ENCODE data around the gene PPM1B.
"Not testable (repeated sequence)": the region's sequence is repeated elsewhere in the genome, so short reads cannot be mapped to it uniquely, and the experiment has no call there.

The PPM1B gene

GRCh38 chr2:44207102-44207501 is 38.4 kb downstream of the PPM1B start:
- no peak for TF ChIP-seq SPI1 (IDR thresholded peaks at IDR 0.05; ENCODE audit: low read depth, low read length)
- no peak for TF ChIP-seq POLR2A (IDR thresholded peaks at IDR 0.05; ENCODE audit: low read depth, low read length)
- TF ChIP-seq PAX5 (IDR thresholded peaks at IDR 0.05; ENCODE audit: insufficient read depth, low read length, severe bottlenecking): no peak
- no peak for TF ChIP-seq POLR2AphosphoS5 (IDR thresholded peaks at IDR 0.05; ENCODE audit: low read depth, low read length)
- no peak for TF ChIP-seq TAF1 (IDR thresholded peaks at IDR 0.05; ENCODE audit: low read depth, low read length)
- no peak for TF ChIP-seq POU2F2 (IDR thresholded peaks at IDR 0.05; ENCODE audit: low read depth, low read length)
- DNase-seq (ENCODE audit: insufficient read length, low spot score) (no peak), FAIRE-seq (no peak)

DNA sequence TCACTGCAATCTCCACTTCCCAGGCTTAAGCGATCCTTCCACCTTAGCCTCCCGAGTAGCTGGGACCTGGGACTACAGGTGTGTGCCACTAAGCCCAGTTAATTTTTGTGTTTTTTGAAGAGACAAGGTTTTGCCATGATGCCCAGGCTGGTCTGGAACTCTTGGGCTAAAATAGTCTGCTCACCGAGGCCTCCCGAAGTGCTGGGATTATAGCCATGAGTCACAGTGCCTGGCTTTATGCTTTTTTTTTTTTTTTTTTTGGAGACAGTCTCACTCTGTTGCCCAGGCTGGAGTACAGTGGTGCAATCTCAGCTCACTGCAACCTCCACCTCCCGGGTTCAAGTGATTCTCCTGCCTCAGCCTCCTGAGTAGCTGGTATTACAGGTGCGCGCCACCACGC is 39.0 kb downstream of the PPM1B start:
- FAIRE-seq; DNase-seq (ENCODE audit: insufficient read length, low spot score): not testable (repeated sequence)

- FAIRE-seq (no peak), DNase-seq (ENCODE audit: insufficient read length, low spot score) (no peak)
- TF ChIP-seq TAF1 (IDR thresholded peaks at IDR 0.05; ENCODE audit: low read depth, low read length): no peak
- no peak for TF ChIP-seq SPI1 (IDR thresholded peaks at IDR 0.05; ENCODE audit: low read depth, low read length)
- no peak for TF ChIP-seq POLR2AphosphoS5 (IDR thresholded peaks at IDR 0.05; ENCODE audit: low read depth, low read length)
- no peak for TF ChIP-seq POLR2A (IDR thresholded peaks at IDR 0.05; ENCODE audit: low read depth, low read length)
- no peak for TF ChIP-seq PAX5 (IDR thresholded peaks at IDR 0.05; ENCODE audit: insufficient read depth, low read length, severe bottlenecking)
These were observed 41.7 kb downstream of the PPM1B start for GRCh38 chr2:44210362-44210761.

DNA sequence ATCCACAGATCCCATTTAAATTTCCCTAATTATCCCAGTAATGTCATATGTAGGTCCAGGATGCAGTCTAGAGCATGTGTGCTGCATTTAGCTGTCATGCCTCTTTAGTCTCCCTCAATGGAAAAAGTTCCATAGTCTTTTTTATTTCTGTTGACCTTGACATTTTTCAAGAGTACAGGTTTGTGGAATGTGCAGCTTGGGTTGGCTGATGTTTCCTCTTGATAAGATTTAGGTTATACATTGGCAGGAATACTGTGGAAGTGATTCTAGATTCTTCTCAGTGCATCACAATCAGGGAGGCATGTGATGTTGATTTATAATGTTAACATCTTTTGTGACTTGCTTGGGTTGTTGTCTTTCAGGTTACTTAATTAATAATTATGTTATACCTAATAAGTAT is 42.5 kb downstream of the PPM1B start:
- DNase-seq (ENCODE audit: insufficient read length, low spot score) (no peak), FAIRE-seq (no peak)
- no peak for TF ChIP-seq POU2F2 (IDR thresholded peaks at IDR 0.05; ENCODE audit: low read depth, low read length)
- no peak for TF ChIP-seq TAF1 (IDR thresholded peaks at IDR 0.05; ENCODE audit: low read depth, low read length)
- TF ChIP-seq POLR2A (IDR thresholded peaks at IDR 0.05; ENCODE audit: low read depth, low read length): no peak
- no peak for TF ChIP-seq SPI1 (IDR thresholded peaks at IDR 0.05; ENCODE audit: low read depth, low read length)
- TF ChIP-seq PAX5 (IDR thresholded peaks at IDR 0.05; ENCODE audit: insufficient read depth, low read length, severe bottlenecking): no peak
- TF ChIP-seq POLR2AphosphoS5 (IDR thresholded peaks at IDR 0.05; ENCODE audit: low read depth, low read length): no peak

- FAIRE-seq (no peak), DNase-seq (ENCODE audit: insufficient read length, low spot score) (no peak)
- no peak for TF ChIP-seq POU2F2 (IDR thresholded peaks at IDR 0.05; ENCODE audit: low read depth, low read length)
- TF ChIP-seq SPI1 (IDR thresholded peaks at IDR 0.05; ENCODE audit: low read depth, low read length): no peak
- TF ChIP-seq POLR2A (IDR thresholded peaks at IDR 0.05; ENCODE audit: low read depth, low read length): no peak
- TF ChIP-seq TAF1 (IDR thresholded peaks at IDR 0.05; ENCODE audit: low read depth, low read length): no peak
- TF ChIP-seq PAX5 (IDR thresholded peaks at IDR 0.05; ENCODE audit: insufficient read depth, low read length, severe bottlenecking): no peak
- TF ChIP-seq POLR2AphosphoS5 (IDR thresholded peaks at IDR 0.05; ENCODE audit: low read depth, low read length): no peak
These were observed 43.6 kb downstream of the PPM1B start for GRCh38 chr2:44212302-44212701.

DNA sequence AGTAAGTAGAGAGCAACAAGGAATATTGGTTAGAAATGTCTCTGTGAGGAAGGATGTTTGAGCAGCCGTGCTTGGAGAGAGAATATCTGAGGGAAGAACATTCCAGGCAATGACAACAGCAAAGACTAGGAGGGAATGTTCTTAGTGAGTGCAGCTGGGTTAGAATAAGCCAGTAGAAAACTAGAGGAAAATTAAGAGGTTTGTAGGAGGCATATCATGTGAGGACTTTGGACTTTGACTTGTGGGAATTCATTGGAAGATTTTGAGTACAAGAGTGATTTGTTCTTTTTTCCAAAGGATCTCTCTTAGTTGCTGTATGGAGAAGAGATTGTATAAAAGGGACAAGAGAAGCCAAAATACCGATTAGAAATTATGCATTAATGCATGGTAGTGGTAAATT is 47.2 kb downstream of the PPM1B start:
- TF ChIP-seq POU2F2 (IDR thresholded peaks at IDR 0.05; ENCODE audit: low read depth, low read length) (no peak), POLR2A (IDR thresholded peaks at IDR 0.05; ENCODE audit: low read depth, low read length) (no peak), TAF1 (IDR thresholded peaks at IDR 0.05; ENCODE audit: low read depth, low read length) (no peak), PAX5 (IDR thresholded peaks at IDR 0.05; ENCODE audit: insufficient read depth, low read length, severe bottlenecking) (no peak)
- no peak for DNase-seq (ENCODE audit: insufficient read length, low spot score)
- no peak for FAIRE-seq

GRCh38 chr2:44218771-44219170 is 50.1 kb downstream of the PPM1B start:
- no peak for DNase-seq (ENCODE audit: insufficient read length, low spot score)
- no peak for TF ChIP-seq SPI1 (IDR thresholded peaks at IDR 0.05; ENCODE audit: low read depth, low read length)
- TF ChIP-seq POLR2AphosphoS5 (IDR thresholded peaks at IDR 0.05; ENCODE audit: low read depth, low read length): no peak
- no peak for TF ChIP-seq POU2F2 (IDR thresholded peaks at IDR 0.05; ENCODE audit: low read depth, low read length)
- no peak for TF ChIP-seq TAF1 (IDR thresholded peaks at IDR 0.05; ENCODE audit: low read depth, low read length)
- no peak for TF ChIP-seq POLR2A (IDR thresholded peaks at IDR 0.05; ENCODE audit: low read depth, low read length)
- TF ChIP-seq PAX5 (IDR thresholded peaks at IDR 0.05; ENCODE audit: insufficient read depth, low read length, severe bottlenecking): no peak
- no peak for FAIRE-seq

DNA sequence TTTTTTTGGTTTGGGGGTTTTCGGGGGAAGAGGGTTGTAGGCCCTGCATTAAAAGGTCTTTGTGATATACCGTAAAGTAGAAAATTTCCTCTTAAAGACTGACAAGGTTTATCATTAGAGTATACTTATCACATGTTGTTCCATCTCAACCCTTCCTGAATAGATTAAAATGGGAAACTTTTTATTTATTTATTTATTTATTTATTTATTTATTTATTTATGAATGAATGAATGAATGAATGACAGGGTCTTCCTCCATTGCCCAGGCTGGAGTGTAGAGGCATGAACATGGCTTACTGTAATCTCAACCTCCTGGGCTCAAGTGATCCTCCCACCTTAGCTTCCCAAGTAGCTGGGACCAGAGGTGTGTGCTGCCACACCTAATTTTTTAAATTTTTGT is 58.1 kb downstream of the PPM1B start:
- FAIRE-seq (no peak), DNase-seq (ENCODE audit: insufficient read length, low spot score) (no peak)

GRCh38 chr2:44230378-44230777 is 61.7 kb downstream of the PPM1B start:
- FAIRE-seq (no peak), DNase-seq (ENCODE audit: insufficient read length, low spot score) (no peak)
- TF ChIP-seq SPI1 (IDR thresholded peaks at IDR 0.05; ENCODE audit: low read depth, low read length) (no peak), TAF1 (IDR thresholded peaks at IDR 0.05; ENCODE audit: low read depth, low read length) (no peak)

More for the DNA sequence above, 58.1 kb downstream of the PPM1B start:
- TF ChIP-seq TAF1 (IDR thresholded peaks at IDR 0.05; ENCODE audit: low read depth, low read length) (no peak), SPI1 (IDR thresholded peaks at IDR 0.05; ENCODE audit: low read depth, low read length) (no peak), POLR2A (IDR thresholded peaks at IDR 0.05; ENCODE audit: low read depth, low read length) (no peak), POU2F2 (IDR thresholded peaks at IDR 0.05; ENCODE audit: low read depth, low read length) (no peak), PAX5 (IDR thresholded peaks at IDR 0.05; ENCODE audit: insufficient read depth, low read length, severe bottlenecking) (no peak), POLR2AphosphoS5 (IDR thresholded peaks at IDR 0.05; ENCODE audit: low read depth, low read length) (no peak)

DNA sequence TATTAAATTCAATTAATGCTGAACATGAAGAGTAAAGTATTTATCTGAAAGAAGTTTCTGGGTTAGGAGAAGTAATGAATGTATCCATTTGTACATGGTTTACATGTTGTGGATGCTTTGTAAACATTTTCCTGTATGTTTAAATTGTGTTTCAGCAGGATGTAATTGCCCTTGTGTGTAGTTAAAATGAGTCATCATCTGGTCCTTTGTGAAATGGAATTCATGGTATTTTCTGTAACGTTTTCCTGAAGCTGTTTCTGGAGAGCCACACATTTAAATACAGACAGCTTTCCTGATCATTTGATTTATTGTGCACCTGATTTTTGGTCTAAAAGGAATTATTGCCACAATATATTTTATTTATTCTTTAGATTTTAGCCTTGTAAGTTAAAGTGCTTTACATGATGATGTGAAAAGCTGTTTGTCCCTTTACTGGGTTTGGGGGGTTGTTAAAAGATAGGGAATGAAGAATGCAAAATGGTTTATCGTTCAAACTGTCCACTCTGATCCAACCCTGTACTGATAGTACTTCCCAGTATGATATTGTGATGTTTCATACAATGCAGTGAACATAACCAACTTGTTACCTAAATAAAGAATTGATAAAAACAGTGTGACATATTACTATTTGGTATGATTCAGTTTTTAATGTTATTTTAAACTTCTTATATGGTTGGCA is 64.9 kb downstream of the PPM1B start:
- FAIRE-seq: no peak
- TF ChIP-seq POLR2A (IDR thresholded peaks at IDR 0.05; ENCODE audit: low read depth, low read length): no peak

DNA sequence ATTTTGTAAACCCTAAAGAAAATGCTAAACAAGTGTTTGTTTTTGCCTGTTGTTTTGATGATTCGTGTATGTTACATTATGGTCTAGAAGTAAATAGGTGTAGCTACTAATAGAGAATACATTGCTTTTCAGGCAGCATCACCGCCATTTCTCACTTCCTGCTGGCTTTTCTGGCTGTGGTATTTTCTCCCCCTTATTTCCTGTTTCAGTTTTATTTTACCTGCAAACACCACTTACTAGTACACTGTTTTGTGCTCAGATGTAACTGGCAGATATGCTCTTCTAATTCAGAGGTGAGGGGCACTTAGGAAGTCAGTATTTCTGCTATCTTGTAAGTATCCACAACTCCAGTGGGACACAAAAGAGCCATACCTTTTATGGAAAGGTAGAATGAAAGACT is 68.5 kb downstream of the PPM1B start:
- DNase-seq (ENCODE audit: insufficient read length, low spot score) (peak; percentile 18), FAIRE-seq (peak; percentile 86)
- TF ChIP-seq SPI1 (IDR thresholded peaks at IDR 0.05; ENCODE audit: low read depth, low read length) (peak; percentile 74), POLR2A (IDR thresholded peaks at IDR 0.05; ENCODE audit: low read depth, low read length) (no peak)

More for the DNA sequence above, 64.9 kb downstream of the PPM1B start:
- no peak for DNase-seq (ENCODE audit: insufficient read length, low spot score)
